GM12878 (cell line): Measurements from ENCODE around the gene YWHAG. TPM values are rescaled to one million over a fixed set of nuclear protein-coding genes. Genes with fewer than 3 reads are reported as not detected.

Experiments
- ATAC-seq: fragments of 200-7000 bp; cut with Tn5 transposase; 3 replicates; pipeline ENCODE4 v1.9.1; 2020; ENCODE audit warnings: mild to moderate bottlenecking, moderate library complexity
- BruUV-seq: library from RNA; stranded (reverse); fragments of 400-500 nt; replicated peaks from 2 replicates; lab custom pipeline; 2021; lab: Mats Ljungman, UMichigan
- CTCF ChIA-PET: fragments of 300-600 bp; sonication (Branson Sonifier 250); formaldehyde crosslinking; extraction: SDS; loops from one replicate; lab custom pipeline; 2021; ENCODE audit warnings: inconsistent platforms; lab: Yijun Ruan, JAX
- POLR2A ChIA-PET: fragments of 350-600 bp; formaldehyde crosslinking; extraction: SDS; loops from one replicate; lab custom pipeline; 2021; ENCODE audit warnings: inconsistent platforms; lab: Charles Lee
- RAD21 ChIA-PET: fragments of 300-600 bp; sonication (Branson Sonifier 250); formaldehyde crosslinking; loops from one replicate; lab custom pipeline; 2023; ENCODE audit warnings: antibody characterized with exemption; ENCODE audit not compliant: unreplicated experiment; lab: Charles Lee
- SMC1A ChIA-PET: fragments of 300-600 bp; sonication (Branson Sonifier 250); formaldehyde crosslinking; loops from one replicate; lab custom pipeline; 2023; ENCODE audit not compliant: unreplicated experiment, uncharacterized antibody; lab: Charles Lee
- DNase-seq: peaks from one replicate; pipeline ENCODE4 v3.0.0-alpha.2; 2011; ENCODE audit warnings: low read depth, low spot score
- FAIRE-seq: peaks from 3 replicates; lab custom pipeline; 2011; peaks lifted over from hg19 to GRCh38; lab: Jason Lieb, UNC
- H2AFZ ChIP-seq: 2 replicates; pipeline ENCODE4 v1.6.0; 2011; ENCODE audit warnings: low read depth, low read length, control low read depth; ENCODE audit not compliant: control insufficient read depth
- H3K27ac ChIP-seq: 2 replicates; pipeline ENCODE4 v1.5.1; 2011; ENCODE audit warnings: control low read depth; ENCODE audit not compliant: control insufficient read depth, insufficient read depth
- H3K27me3 ChIP-seq, 2 experiments: replicated peaks in 1 of 2; 2 replicates each; pipeline versions ENCODE4 v1.6.0 to v1.6.1; 2011; ENCODE audit warnings: low read length in 1 of 2; ENCODE audit not compliant: control insufficient read depth in 2 of 2, insufficient read depth in 2 of 2
- H3K36me3 ChIP-seq, 2 experiments: 2 replicates each; pipeline ENCODE4 v1.5.1; 2011; ENCODE audit warnings: low read length in 1 of 2; ENCODE audit not compliant: control insufficient read depth in 2 of 2, insufficient read depth in 2 of 2
- H3K4me1 ChIP-seq: 2 replicates; pipeline ENCODE4 v1.6.1; 2011; ENCODE audit warnings: mild to moderate bottlenecking, low read length, moderate library complexity, mixed read lengths; ENCODE audit not compliant: control insufficient read depth, insufficient read depth
- H3K4me2 ChIP-seq: 2 replicates; pipeline ENCODE4 v1.6.0; 2011; ENCODE audit warnings: control low read depth; ENCODE audit not compliant: control insufficient read depth, insufficient read depth
- H3K4me3 ChIP-seq: fragments of 200-600 bp; sonication (generic); 2 replicates; pipeline ENCODE4 v1.5.1; 2016
- H3K79me2 ChIP-seq: 2 replicates; pipeline ENCODE4 v1.6.0; 2011; ENCODE audit warnings: low read length; ENCODE audit not compliant: control insufficient read depth, insufficient read depth
- H3K9ac ChIP-seq: 2 replicates; pipeline ENCODE4 v1.8.0; 2011; ENCODE audit warnings: low read length, control low read depth, mixed read lengths; ENCODE audit not compliant: control insufficient read depth, insufficient read depth
- H3K9me3 ChIP-seq: replicated peaks from 3 replicates; pipeline ENCODE4 v1.5.1; 2011; ENCODE audit warnings: mild to moderate bottlenecking, low read length; ENCODE audit not compliant: control insufficient read depth, insufficient read depth
- H4K20me1 ChIP-seq: 2 replicates; pipeline ENCODE4 v1.6.0; 2011; ENCODE audit not compliant: control insufficient read depth, insufficient read depth
- BHLHE40 ChIP-seq, 2 experiments: fragments of 450-650 bp in 1 of 2; IDR thresholded peaks; 2 replicates each; pipeline ENCODE4 v1.6.1; 2011 to 2017; ENCODE audit warnings: low read depth in 2 of 2, borderline replicate concordance in 1 of 2, improper control_type of control experiment in 1 of 2, low read length in 1 of 2, mild to moderate bottlenecking in 1 of 2
- CBFB ChIP-seq: IDR thresholded peaks from 2 replicates; pipeline ENCODE4 v1.6.1; 2016; ENCODE audit warnings: antibody characterized with exemption, low read depth
- EZH2 ChIP-seq: IDR thresholded peaks from 2 replicates; pipeline ENCODE4 v1.6.1; 2012; ENCODE audit warnings: low read depth, mild to moderate bottlenecking, control low read depth, inconsistent platforms, low read length, borderline replicate concordance; ENCODE audit not compliant: control insufficient read depth
- MYC ChIP-seq: IDR thresholded peaks from 2 replicates; pipeline ENCODE4 v1.6.1; 2011; ENCODE audit warnings: mild to moderate bottlenecking, low read length, moderate library complexity, inconsistent platforms; ENCODE audit not compliant: insufficient read depth, insufficient replicate concordance, insufficient read length, severe bottlenecking
- NBN ChIP-seq: fragments of 450-650 bp; IDR thresholded peaks from 2 replicates; pipeline ENCODE4 v1.6.1; 2016
- RAD51 ChIP-seq: fragments of 450-650 bp; IDR thresholded peaks from 2 replicates; pipeline ENCODE4 v1.6.1; 2016; ENCODE audit warnings: moderate library complexity, mild to moderate bottlenecking, inconsistent platforms
- SKIL ChIP-seq: fragments of 450-650 bp; IDR thresholded peaks from 2 replicates; pipeline ENCODE4 v1.6.1; 2017; ENCODE audit warnings: mild to moderate bottlenecking, low read depth, inconsistent platforms; ENCODE audit not compliant: poor library complexity, severe bottlenecking
- TBL1XR1 ChIP-seq: IDR thresholded peaks from 2 replicates; pipeline ENCODE4 v1.6.1; 2012; ENCODE audit warnings: low read depth, low read length, improper control_type of control experiment
- WGBS: methylation state at CpG from one replicate; pipeline ENCODE4 v1.1.6; 2016; ENCODE audit warnings: low lambda C conversion rate; ENCODE audit not compliant: insufficient replicate concordance, insufficient coverage; ENCODE audit errors: missing lambda C conversion rate; 5-methylcytosine and 5-hydroxymethylcytosine counted together
- in situ Hi-C: fragments of 300-500 bp; cut with MboI; formaldehyde crosslinking; loops from 9 replicates; pipeline ENCODE4 v1.14.3; 2018; ENCODE audit warnings: mixed read lengths
- intact Hi-C: fragments of 100-400 bp; cut with micrococcal nuclease; formaldehyde crosslinking; loops from one replicate; pipeline ENCODE4 v1.14.2; 2022; ENCODE audit not compliant: unreplicated experiment
- polyA plus RNA-seq, 11 experiments: library from polyadenylated mRNA; depleted of rRNA in 4 of 11; unstranded in 6 of 11; stranded (reverse) in 5 of 11; fragments of >200 nt; fragmentation: Nextera tagmentation in 4 of 11; fragmentation: Illumina TruSeq in 1 of 11; extraction: Ambion mirVana in 4 of 11; extraction: Trizol in 1 of 11; gene quantifications; 1 replicate in 1 of 11; 2 replicates in 10 of 11; pipeline versions ENCODE4 v1.2.1 to v1.2.3, GENCODE V29; 2011 to 2016; ENCODE audit warnings: inconsistent platforms in 2 of 11, missing spikeins in 2 of 11, low read depth in 1 of 11
- total RNA-seq, 4 experiments: library from RNA; depleted of rRNA in 3 of 4; stranded (reverse); fragments of >200 nt in 3 of 4; fragmentation: Illumina TruSeq in 1 of 4; extraction: Trizol in 1 of 4; gene quantifications; 2 replicates each; pipeline versions ENCODE4 v1.2.1 to v1.2.3, GENCODE V29; 2013 to 2021

Gene YWHAG
- total and polyA plus RNA-seq, 10 of the 15 experiments (the other 5 are each of a cell fraction or from before 2014, with no cell fraction given) = 20.2 to 157 (median 41.3) TPM

DNA sequence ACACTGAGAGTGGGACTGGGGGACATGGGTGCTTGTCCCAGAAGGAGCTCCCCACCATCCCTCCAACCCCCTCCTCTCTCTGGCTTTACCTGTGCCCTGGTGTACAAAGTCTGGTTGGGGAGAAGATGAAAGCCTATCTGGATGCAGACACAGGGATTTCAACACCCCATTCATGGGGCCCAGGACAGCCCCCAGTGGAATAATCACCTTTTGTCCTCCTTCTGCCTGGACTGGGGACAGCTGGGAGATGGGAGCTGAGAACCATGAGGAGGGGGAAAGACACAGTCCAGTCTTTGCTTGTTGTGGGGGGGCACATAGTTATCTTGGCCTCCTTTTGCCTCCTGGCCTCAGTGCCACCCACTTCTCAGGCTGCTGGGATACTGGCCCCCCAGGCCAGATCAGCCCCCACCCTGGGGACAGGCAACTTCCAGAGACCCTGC is 49.4 kb upstream of the YWHAG start (continued):
- TF ChIP-seq SKIL (no peak), MYC (no peak), CBFB (no peak), EZH2 (no peak), TBL1XR1 (no peak), NBN (no peak)

GRCh38 chr7:76407718-76408117 is 48.9 kb upstream of the YWHAG start:
- ChIA-PET RAD21 (interaction anchor here (0.6 kb wide), 1 partner anchor 96 kb away, joined by 3 read pairs; no protein-coding TSS in a partner anchor), CTCF (no interaction called here), SMC1A (no interaction called here), POLR2A (no interaction called here)
- Histone ChIP-seq H3K79me2 (no peaks in the 10 kb centered on the region), H3K36me3 (no peaks in the 10 kb centered on the region), H3K9ac (no peak overlapping the region), H3K4me1 (peaks cover 7% of the 10 kb centered on the region), H4K20me1 (no peaks in the 10 kb centered on the region), H2AFZ (no peak overlapping the region), H3K4me3 (no peak overlapping the region), H3K9me3 (no peaks in the 10 kb centered on the region), H3K4me2 (no peak overlapping the region), H3K27me3 (no peaks in the 10 kb centered on the region), H3K27ac (no peak overlapping the region)
- intact Hi-C loops (no loop called here), in situ Hi-C loops (no loop called here)
- no peak for FAIRE-seq
- ATAC-seq = no peak
- 42% methylated on average over 4 of the region's 4 CpGs for WGBS
- no peak for TF ChIP-seq RAD51
- TF ChIP-seq BHLHE40 (IDR thresholded peaks at IDR 0.05; ENCODE audit: borderline replicate concordance in 1 of 2, low read depth in 2 of 2, low read length in 1 of 2) = no peak
- no peak for DNase-seq
- no TSS peak for BruUV-seq
